HL-60 (cell line): ENCODE results near the gene DOCK2.
"Not testable (repeated sequence)": the region's sequence is repeated elsewhere in the genome, so short reads cannot be mapped to it uniquely, and the experiment has no call there.

ENCODE experiments used
- GABPA ChIP-seq: IDR thresholded peaks from 2 replicates; pipeline ENCODE4 v1.6.1; 2012; ENCODE audit warnings: low read depth
- POLR2AphosphoS5 ChIP-seq: IDR thresholded peaks from 2 replicates; pipeline ENCODE4 v1.6.1; 2012; ENCODE audit warnings: low read depth
- SPI1 ChIP-seq: IDR thresholded peaks from 2 replicates; pipeline ENCODE4 v1.6.1; 2012; ENCODE audit warnings: low read depth, mild to moderate bottlenecking, borderline replicate concordance
- TF ChIP-seq, protein P1 (sequence below): IDR thresholded peaks from 2 replicates; pipeline ENCODE4 v1.6.1; 2012; ENCODE audit warnings: low read depth; ENCODE audit not compliant: insufficient replicate concordance
- TF ChIP-seq, protein P2 (sequence below): IDR thresholded peaks from one replicate; pipeline ENCODE4 v1.5.1; 2011; ENCODE audit warnings: low read length, control low read depth, inconsistent platforms; ENCODE audit not compliant: insufficient read depth

DNA sequence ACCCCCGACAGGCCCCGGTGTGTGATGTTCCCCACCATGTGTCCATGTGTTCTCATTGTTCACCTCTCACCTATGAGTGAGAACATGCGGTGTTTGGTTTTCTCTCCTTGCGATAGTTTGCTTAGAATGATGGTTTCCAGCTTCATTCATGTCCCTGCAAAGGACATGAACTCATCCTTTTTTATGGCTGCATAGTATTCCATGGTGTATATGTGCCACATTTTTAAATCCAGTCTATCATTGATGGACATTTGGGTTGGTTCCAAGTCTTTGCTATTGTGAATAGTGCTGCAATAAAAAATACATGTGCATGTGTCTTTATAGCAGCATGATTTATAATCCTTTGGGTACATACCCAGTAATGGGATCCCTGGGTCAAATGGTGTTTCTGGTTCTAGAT is 88.6 kb downstream of the DOCK2 start:
- TF ChIP-seq, protein P1, sequence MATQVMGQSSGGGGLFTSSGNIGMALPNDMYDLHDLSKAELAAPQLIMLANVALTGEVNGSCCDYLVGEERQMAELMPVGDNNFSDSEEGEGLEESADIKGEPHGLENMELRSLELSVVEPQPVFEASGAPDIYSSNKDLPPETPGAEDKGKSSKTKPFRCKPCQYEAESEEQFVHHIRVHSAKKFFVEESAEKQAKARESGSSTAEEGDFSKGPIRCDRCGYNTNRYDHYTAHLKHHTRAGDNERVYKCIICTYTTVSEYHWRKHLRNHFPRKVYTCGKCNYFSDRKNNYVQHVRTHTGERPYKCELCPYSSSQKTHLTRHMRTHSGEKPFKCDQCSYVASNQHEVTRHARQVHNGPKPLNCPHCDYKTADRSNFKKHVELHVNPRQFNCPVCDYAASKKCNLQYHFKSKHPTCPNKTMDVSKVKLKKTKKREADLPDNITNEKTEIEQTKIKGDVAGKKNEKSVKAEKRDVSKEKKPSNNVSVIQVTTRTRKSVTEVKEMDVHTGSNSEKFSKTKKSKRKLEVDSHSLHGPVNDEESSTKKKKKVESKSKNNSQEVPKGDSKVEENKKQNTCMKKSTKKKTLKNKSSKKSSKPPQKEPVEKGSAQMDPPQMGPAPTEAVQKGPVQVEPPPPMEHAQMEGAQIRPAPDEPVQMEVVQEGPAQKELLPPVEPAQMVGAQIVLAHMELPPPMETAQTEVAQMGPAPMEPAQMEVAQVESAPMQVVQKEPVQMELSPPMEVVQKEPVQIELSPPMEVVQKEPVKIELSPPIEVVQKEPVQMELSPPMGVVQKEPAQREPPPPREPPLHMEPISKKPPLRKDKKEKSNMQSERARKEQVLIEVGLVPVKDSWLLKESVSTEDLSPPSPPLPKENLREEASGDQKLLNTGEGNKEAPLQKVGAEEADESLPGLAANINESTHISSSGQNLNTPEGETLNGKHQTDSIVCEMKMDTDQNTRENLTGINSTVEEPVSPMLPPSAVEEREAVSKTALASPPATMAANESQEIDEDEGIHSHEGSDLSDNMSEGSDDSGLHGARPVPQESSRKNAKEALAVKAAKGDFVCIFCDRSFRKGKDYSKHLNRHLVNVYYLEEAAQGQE, result not testable (repeated sequence)
- TF ChIP-seq GABPA, POLR2AphosphoS5, SPI1: not testable (repeated sequence)
- TF ChIP-seq, protein P2, sequence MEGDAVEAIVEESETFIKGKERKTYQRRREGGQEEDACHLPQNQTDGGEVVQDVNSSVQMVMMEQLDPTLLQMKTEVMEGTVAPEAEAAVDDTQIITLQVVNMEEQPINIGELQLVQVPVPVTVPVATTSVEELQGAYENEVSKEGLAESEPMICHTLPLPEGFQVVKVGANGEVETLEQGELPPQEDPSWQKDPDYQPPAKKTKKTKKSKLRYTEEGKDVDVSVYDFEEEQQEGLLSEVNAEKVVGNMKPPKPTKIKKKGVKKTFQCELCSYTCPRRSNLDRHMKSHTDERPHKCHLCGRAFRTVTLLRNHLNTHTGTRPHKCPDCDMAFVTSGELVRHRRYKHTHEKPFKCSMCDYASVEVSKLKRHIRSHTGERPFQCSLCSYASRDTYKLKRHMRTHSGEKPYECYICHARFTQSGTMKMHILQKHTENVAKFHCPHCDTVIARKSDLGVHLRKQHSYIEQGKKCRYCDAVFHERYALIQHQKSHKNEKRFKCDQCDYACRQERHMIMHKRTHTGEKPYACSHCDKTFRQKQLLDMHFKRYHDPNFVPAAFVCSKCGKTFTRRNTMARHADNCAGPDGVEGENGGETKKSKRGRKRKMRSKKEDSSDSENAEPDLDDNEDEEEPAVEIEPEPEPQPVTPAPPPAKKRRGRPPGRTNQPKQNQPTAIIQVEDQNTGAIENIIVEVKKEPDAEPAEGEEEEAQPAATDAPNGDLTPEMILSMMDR, result not testable (repeated sequence)
